Activated CD4-positive, alpha-beta T cell treated with anti-CD3 and anti-CD28 coated beads, Interleukin-2, amount 10 ng/mL, durations not matched to agents 7 days and 5 days (primary cell): ENCODE data around the gene MRPL16. TPM values are rescaled to one million over a fixed set of nuclear protein-coding genes. Genes with fewer than 3 reads are reported as not detected.

Experiments used
- CTCF ChIA-PET: fragments of 350-600 bp; sonication (Branson Sonifier 250); formaldehyde crosslinking; loops from one replicate; lab custom pipeline; 2021; ENCODE audit warnings: antibody characterized with exemption; lab: Charles Lee
- POLR2A ChIA-PET: fragments of 350-600 bp; sonication (Branson Sonifier 250); formaldehyde crosslinking; loops from one replicate; lab custom pipeline; 2021; ENCODE audit warnings: antibody characterized with exemption; lab: Charles Lee
- DNase-seq: peaks from one replicate; pipeline ENCODE4 v3.0.0-alpha.2; 2020
- H3K27ac Mint-ChIP-seq: one replicate; pipeline ENCODE4 v1.8.0; 2021; ENCODE audit warnings: mild to moderate bottlenecking, moderate library complexity, mixed read lengths
- H3K27me3 Mint-ChIP-seq: one replicate; pipeline ENCODE4 v1.8.0; 2021; ENCODE audit warnings: mixed read lengths
- H3K36me3 Mint-ChIP-seq: one replicate; pipeline ENCODE4 v1.8.0; 2021; ENCODE audit warnings: low read depth, mixed read lengths
- H3K4me1 Mint-ChIP-seq: one replicate; pipeline ENCODE4 v1.8.0; 2021; ENCODE audit warnings: mixed read lengths
- H3K4me3 Mint-ChIP-seq: one replicate; pipeline ENCODE4 v1.8.0; 2021; ENCODE audit warnings: mild to moderate bottlenecking, moderate library complexity, mixed read lengths
- H3K9me3 Mint-ChIP-seq: one replicate; pipeline ENCODE4 v1.8.0; 2021; ENCODE audit warnings: mixed read lengths
- total RNA-seq, 2 experiments: library from RNA; stranded (reverse); gene quantifications; one replicate each; pipeline ENCODE4 v1.2.3, GENCODE V29; 2021

Gene MRPL16
- total RNA-seq, 2 experiments from 2014 or later = 77.1 to 78.3 TPM

DNA sequence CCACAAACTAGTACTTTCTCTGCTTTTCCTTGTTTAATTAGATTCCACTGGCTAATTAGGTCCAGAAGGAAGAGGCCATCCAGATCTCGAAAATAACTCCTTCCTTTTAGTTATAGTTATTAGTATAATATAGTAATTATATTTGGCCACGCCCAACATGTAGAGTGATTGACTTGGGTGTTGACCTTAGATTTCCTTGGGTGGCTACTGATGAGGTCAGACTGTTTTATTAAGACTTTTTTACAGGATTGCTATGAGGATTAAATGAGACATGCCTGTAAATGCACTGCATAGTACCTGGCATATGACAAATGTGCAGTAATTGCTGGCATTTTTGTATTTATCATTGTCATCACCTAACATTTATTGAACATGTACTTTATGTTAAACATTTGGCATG is 28.5 kb downstream of the MRPL16 start:
- H3K27ac Mint-ChIP-seq = no peak overlapping the region
- DNase-seq = no peak
- no peak overlapping the region for H3K4me3 Mint-ChIP-seq
- peaks cover 20% of the 10 kb centered on the region for H3K9me3 Mint-ChIP-seq
- H3K27me3 Mint-ChIP-seq = no peaks in the 10 kb centered on the region
- peaks cover 76% of the 10 kb centered on the region for H3K36me3 Mint-ChIP-seq
- peaks cover 72% of the 10 kb centered on the region for H3K4me1 Mint-ChIP-seq
- CTCF ChIA-PET = no interaction called here
- POLR2A ChIA-PET = no interaction called here

DNA sequence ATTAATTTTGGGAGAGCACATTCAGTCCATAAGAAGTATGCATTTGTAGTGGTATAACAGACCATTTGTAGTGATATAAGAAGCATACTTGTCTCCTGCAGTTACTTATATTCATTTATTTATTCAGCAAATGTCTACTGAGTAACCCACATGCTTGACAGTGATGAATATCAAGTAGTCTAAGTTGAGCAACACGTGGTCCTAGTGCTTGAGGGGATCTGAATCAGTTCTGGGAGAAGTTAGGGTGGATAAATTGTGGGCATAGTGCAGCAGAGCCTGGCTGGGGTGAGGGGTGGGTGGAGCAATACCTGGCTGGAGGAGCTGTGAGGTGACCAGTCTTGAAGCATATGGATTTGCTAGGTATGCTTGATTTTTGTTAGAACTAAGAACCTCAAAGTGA is 31.1 kb downstream of the MRPL16 start:
- H3K9me3 Mint-ChIP-seq = peaks cover 19% of the 10 kb centered on the region
- no peaks in the 10 kb centered on the region for H3K27me3 Mint-ChIP-seq
- DNase-seq = no peak
- no peak overlapping the region for H3K4me3 Mint-ChIP-seq
- no peak overlapping the region for H3K27ac Mint-ChIP-seq
- peaks cover 72% of the 10 kb centered on the region for H3K4me1 Mint-ChIP-seq
- H3K36me3 Mint-ChIP-seq = peaks cover 80% of the 10 kb centered on the region
- ChIA-PET CTCF (interaction anchor here (0.6 to 1.4 kb wide), 2 partner anchors 22 to 1476 kb away, joined by 3 read pairs; no protein-coding TSS in a partner anchor), POLR2A (no interaction called here)

DNA sequence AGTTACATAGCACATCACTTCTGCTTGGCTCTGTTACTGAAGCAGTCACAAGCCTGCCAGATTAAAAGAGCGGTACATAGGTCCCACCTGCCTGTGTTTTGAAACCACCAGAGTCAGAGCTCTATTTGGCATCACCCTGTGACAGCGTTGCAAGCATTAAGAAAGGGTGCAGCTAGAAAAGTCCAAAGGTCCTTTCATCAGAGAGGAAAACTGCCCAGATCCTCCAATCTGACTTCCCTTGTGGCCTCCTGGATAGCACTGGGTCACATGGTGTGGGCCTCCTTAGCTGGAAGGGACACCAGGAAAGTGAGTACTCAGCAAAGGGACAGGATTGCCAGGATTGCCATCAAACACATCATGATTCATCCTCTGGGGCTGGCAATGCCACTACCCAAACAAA is 32.5 kb downstream of the MRPL16 start:
- H3K27me3 Mint-ChIP-seq = no peaks in the 10 kb centered on the region
- no peak overlapping the region for H3K4me3 Mint-ChIP-seq
- POLR2A ChIA-PET = no interaction called here
- CTCF ChIA-PET = interaction anchor here (0.7 to 1.6 kb wide), 2 partner anchors 16 to 24 kb away, joined by 4 read pairs; no protein-coding TSS in a partner anchor
- peaks cover 11% of the 10 kb centered on the region for H3K9me3 Mint-ChIP-seq
- no peak for DNase-seq
- peaks cover 66% of the 10 kb centered on the region for H3K4me1 Mint-ChIP-seq
- H3K36me3 Mint-ChIP-seq = peaks cover 79% of the 10 kb centered on the region
- no peak overlapping the region for H3K27ac Mint-ChIP-seq

DNA sequence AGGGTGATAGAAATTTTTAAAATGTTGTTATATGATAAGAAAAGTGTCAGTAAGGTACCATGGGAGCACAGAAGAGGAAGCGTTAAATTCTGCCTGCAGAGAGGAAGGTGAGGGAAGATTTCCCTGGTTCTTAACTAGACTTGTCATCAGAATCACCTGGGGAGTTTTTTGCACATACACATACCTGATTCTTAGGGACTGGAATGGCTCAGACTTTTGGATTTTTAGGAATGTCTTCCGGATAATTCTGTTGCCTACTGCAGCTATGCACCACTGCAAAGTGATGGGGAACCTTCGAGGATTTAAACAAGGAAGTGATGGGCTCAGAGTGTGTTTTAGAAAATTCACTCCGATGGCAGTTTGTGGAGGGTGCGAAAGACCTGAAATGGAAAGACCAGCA is 33.5 kb downstream of the MRPL16 start:
- no peak for DNase-seq
- H3K4me1 Mint-ChIP-seq = peaks cover 69% of the 10 kb centered on the region
- peaks cover 74% of the 10 kb centered on the region for H3K36me3 Mint-ChIP-seq
- peak overlapping the region; percentile 7 for H3K27ac Mint-ChIP-seq
- peaks cover 8% of the 10 kb centered on the region for H3K9me3 Mint-ChIP-seq
- ChIA-PET CTCF (interaction anchor here (1.6 kb wide), 1 partner anchor 25 kb away, joined by 4 read pairs; no protein-coding TSS in a partner anchor), POLR2A (no interaction called here)
- no peak overlapping the region for H3K4me3 Mint-ChIP-seq
- no peaks in the 10 kb centered on the region for H3K27me3 Mint-ChIP-seq

DNA sequence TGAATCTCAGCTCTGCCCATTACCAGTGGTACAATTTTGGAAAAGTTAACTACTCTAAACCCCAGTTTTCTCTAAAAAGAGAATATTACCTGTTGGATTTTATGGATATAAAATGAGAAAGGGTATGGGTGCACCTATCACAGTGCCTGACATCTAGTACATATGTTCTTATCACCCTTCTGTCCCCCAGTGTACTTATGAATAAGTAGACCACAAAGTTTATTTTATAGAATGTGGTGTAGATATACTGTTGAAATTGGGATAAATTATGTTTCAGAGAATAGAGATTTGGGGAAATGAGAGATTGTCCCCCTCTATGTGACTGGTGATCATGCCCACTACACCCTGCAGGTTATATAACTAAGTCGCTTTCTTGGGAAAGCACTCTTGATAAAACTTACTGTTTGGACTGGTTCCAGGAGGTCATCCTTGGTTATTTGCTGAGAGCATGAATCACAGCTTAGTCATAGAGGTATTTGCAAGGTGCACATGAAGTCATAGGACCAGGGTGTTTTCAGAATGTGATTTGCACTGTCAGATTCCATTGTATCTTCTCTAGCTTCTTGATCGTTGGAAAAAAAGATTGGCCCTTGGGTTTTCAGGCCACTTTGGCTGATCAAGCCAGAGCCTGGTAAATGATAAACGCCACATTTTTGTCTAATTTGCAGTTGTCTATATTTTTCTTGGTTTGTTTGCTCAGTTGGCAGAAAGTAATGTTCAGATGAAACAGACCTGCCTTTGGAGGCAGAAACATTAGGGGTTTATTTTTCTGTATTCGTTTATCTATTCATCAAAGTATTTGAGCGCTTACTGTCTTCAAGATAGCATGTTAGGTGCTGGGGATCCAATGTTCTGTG is 34.1 kb downstream of the MRPL16 start:
- Mint-ChIP-seq H3K27ac (peak overlapping the region; percentile 7), H3K36me3 (peaks cover 71% of the 10 kb centered on the region), H3K4me1 (peaks cover 70% of the 10 kb centered on the region), H3K27me3 (no peaks in the 10 kb centered on the region), H3K4me3 (no peak overlapping the region), H3K9me3 (peaks cover 3% of the 10 kb centered on the region)
- no peak for DNase-seq
- CTCF ChIA-PET = interaction anchor here (0.7 to 1.4 kb wide), 4 partner anchors 9 to 22 kb away, joined by 3 to 8 read pairs (median 4); partner anchors contain the start of gene STX3
- POLR2A ChIA-PET = no interaction called here

DNA sequence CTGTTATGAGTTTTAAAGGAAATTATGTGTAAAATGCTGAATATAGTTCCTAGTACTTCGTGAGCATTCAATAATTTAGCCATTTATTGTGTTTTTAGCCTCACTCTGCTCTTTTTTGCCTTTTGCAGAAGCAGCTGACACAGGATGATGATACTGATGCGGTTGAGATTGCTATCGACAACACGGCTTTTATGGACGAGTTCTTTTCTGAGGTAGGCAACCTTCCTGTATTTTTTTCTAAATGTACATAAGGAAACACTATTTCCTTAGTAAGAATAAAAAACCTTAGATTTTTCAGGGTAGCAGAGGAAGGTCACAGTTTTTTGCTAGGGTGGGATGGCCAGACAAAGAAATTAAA is 37.5 kb downstream of the MRPL16 start:
- Mint-ChIP-seq H3K4me3 (peak overlapping the region; percentile 20), H3K36me3 (peaks cover 51% of the 10 kb centered on the region), H3K27me3 (no peaks in the 10 kb centered on the region), H3K4me1 (peaks cover 57% of the 10 kb centered on the region), H3K9me3 (no peaks in the 10 kb centered on the region), H3K27ac (peak overlapping the region; percentile 90)
- ChIA-PET CTCF (interaction anchor here (1.4 to 3.5 kb wide), 2 partner anchors 13 to 19 kb away, joined by 3 to 24 read pairs; partner anchors contain the start of gene STX3), POLR2A (interaction anchor here (0.7 kb wide), 1 partner anchor 10 kb away, joined by 3 read pairs; no protein-coding TSS in a partner anchor)
- peak; percentile 27 for DNase-seq

DNA sequence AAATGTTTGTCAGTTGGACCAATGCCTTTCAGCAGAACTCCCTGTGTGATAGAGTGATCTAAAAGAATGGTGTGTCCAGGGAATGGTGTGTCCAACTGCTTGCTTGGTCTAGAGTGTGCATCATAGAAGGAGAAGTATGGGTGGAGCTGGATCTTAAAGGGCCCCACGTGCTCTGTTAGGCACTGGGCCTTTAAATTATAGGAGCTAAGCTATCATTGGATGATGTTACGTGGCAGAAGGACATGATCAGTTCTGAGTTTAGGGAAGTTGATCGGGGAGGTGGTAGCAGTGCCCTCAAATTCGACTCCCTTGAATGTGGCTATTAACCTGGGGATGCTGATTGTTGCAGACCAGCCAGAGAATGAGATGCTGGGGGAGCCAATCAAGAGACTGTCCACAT is 39.0 kb downstream of the MRPL16 start:
- Mint-ChIP-seq H3K36me3 (peaks cover 36% of the 10 kb centered on the region), H3K4me3 (peak overlapping the region; percentile 35), H3K9me3 (no peaks in the 10 kb centered on the region), H3K4me1 (peaks cover 43% of the 10 kb centered on the region), H3K27ac (peak overlapping the region; percentile 90), H3K27me3 (no peaks in the 10 kb centered on the region)
- POLR2A ChIA-PET = no interaction called here
- CTCF ChIA-PET = interaction anchor here (0.6 to 3.5 kb wide), 6 partner anchors 9 to 855 kb away, joined by 3 to 24 read pairs (median 4); partner anchors contain the start of gene STX3
- DNase-seq = no peak

DNA sequence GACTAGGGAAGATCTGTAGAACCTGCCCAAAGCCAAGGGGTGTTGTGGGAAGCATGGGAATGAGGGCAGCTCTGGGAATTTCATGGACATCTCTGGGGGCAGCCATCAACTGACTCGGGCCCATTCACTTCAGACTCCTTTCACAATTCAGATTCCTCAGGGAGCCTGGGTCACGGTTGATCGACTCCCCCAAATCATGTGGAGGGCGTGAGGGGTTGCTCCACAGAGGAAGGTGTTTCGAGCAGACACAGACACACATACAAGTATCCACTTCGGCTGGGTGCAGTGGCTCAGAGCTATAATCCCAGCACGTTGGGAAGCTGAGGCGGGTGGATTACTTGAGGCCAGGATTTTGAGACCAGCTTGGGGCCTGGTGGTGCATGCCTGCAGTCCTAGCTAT is 39.7 kb downstream of the MRPL16 start:
- Mint-ChIP-seq H3K27me3 (no peaks in the 10 kb centered on the region), H3K36me3 (peaks cover 30% of the 10 kb centered on the region), H3K27ac (no peak overlapping the region)

DNA sequence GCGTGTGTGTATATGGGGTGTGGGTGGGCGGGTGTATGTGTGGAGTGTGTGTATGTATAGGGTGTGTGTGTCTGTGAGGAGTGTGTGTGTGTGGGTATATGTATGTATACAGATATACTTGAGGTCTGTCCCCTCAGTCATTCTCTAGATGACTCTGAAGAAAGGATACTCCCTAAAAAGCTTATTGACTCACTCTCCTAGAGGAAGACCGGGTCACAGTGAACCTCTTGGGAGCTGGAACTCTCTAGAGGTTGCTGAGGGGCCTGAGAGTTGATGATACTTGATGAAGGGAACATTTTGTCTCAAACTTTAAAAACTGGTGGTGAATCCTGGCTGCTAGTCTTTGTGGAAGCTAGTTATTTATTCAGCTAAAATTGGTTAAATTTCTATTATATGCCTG is 40.3 kb downstream of the MRPL16 start:
- H3K9me3 Mint-ChIP-seq = no peaks in the 10 kb centered on the region
- peaks cover 32% of the 10 kb centered on the region for H3K4me1 Mint-ChIP-seq
- DNase-seq = no peak
- H3K36me3 Mint-ChIP-seq = peaks cover 26% of the 10 kb centered on the region
- no peak overlapping the region for H3K27ac Mint-ChIP-seq
- H3K4me3 Mint-ChIP-seq = no peak overlapping the region
- ChIA-PET CTCF (interaction anchor here (1.8 to 3.5 kb wide), 2 partner anchors 14 to 16 kb away, joined by 5 to 24 read pairs; partner anchors contain the start of gene STX3), POLR2A (no interaction called here)
- H3K27me3 Mint-ChIP-seq = no peaks in the 10 kb centered on the region

More for the DNA sequence above, 39.7 kb downstream of the MRPL16 start:
- ChIA-PET CTCF (interaction anchor here (1.8 to 3.5 kb wide), 3 partner anchors 9 to 16 kb away, joined by 4 to 24 read pairs (median 5); partner anchors contain the start of gene STX3), POLR2A (no interaction called here)
- no peak for DNase-seq
- no peak overlapping the region for H3K4me3 Mint-ChIP-seq
- H3K4me1 Mint-ChIP-seq = peaks cover 37% of the 10 kb centered on the region
- no peaks in the 10 kb centered on the region for H3K9me3 Mint-ChIP-seq

DNA sequence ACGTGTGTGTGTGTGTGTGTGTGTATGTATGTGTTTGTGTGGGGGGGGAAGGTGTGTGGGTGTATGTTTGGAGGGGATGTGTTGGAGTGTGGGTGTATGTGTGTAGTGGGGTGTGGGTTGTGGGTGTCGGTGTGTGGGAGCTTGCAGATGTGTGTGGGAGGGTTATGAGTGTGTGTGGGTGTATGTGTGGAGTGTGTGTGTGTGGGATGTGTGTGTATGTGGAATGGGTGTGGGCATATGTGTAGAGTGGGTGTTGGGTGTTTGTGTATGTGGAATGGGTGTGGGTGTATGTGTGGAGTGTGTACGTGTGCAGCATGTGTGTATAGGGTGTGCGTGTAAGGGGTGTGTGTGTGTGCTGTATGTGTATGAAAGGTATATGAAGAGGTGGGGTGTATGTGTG is 40.8 kb downstream of the MRPL16 start:
- Mint-ChIP-seq H3K27me3 (no peaks in the 10 kb centered on the region), H3K27ac (no peak overlapping the region), H3K4me3 (no peak overlapping the region), H3K9me3 (no peaks in the 10 kb centered on the region), H3K36me3 (peaks cover 24% of the 10 kb centered on the region), H3K4me1 (peaks cover 29% of the 10 kb centered on the region)
- POLR2A ChIA-PET = no interaction called here
- CTCF ChIA-PET = interaction anchor here (3.5 kb wide), 1 partner anchor 15 kb away, joined by 24 read pairs; the partner anchor contains the start of gene STX3
- DNase-seq = no peak

DNA sequence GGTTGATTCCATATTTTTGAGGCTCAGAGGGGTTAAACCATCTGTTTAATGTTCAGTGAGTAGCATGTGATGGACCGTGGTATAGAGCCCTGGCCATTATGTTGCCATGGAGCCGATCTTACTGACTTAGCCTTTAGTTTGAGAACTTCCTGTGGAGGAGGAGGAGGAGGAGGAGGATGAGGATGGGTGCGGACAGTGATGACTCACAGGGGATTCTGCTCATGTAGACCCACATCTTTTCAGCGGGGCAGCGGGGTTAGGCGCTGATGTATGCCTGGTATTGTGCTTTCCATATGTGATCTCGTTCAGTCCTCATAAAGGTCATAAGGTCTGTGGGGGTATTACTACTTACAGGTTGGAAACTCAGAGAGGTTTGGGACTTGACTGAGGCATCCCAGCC is 41.5 kb downstream of the MRPL16 start:
- no peak overlapping the region for H3K4me3 Mint-ChIP-seq
- peaks cover 32% of the 10 kb centered on the region for H3K4me1 Mint-ChIP-seq
- H3K27me3 Mint-ChIP-seq = no peaks in the 10 kb centered on the region
- no peak overlapping the region for H3K27ac Mint-ChIP-seq
- DNase-seq = no peak
- CTCF ChIA-PET = interaction anchor here (4.5 kb wide), 1 partner anchor 14 kb away, joined by 27 read pairs; the partner anchor contains the start of gene STX3
- POLR2A ChIA-PET = no interaction called here
- H3K36me3 Mint-ChIP-seq = peaks cover 19% of the 10 kb centered on the region
- no peaks in the 10 kb centered on the region for H3K9me3 Mint-ChIP-seq

DNA sequence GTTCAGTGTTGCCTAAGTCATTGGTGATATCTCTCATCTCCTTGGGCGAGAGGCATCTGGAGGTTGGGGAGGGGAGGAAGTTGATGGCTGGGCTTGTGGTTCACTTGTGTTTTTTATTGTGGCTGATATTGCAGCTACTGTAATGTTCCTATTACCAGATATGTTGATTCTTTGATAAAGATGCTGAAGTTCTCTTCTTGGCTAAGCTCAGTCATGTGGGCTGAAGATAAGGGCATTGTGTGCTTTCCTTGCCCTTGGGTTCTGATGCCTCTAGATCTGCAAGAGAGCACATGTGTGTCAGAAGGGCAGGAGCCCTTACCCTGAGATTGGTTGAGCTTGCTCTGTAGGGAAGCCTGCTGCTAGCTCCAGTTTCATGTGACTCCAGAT is 43.4 kb downstream of the MRPL16 start:
- ChIA-PET CTCF (interaction anchor here (0.9 to 4.5 kb wide), 6 partner anchors 9 to 151 kb away, joined by 3 to 27 read pairs (median 4); partner anchors contain the start of gene STX3), POLR2A (no interaction called here)
- DNase-seq = peak; percentile 67
- Mint-ChIP-seq H3K4me1 (peaks cover 19% of the 10 kb centered on the region), H3K36me3 (peaks cover 13% of the 10 kb centered on the region), H3K9me3 (no peaks in the 10 kb centered on the region), H3K27me3 (no peaks in the 10 kb centered on the region), H3K4me3 (no peak overlapping the region), H3K27ac (peak overlapping the region; percentile 78)
